Endometrial microvascular endothelial cells (primary cell): ENCODE data around the gene RRP8. TPM values are rescaled to one million over a fixed set of nuclear protein-coding genes. Genes with fewer than 3 reads are reported as not detected.

Source experiments
- in situ Hi-C: cut with HindIII; loops from 2 replicates; pipeline ENCODE4 v1.10.0; 2017; ENCODE audit warnings: low sequenced_read_pairs, low pct_unique_long_range_greater_than_20kb; ENCODE audit errors: inconsistent ontology term
- total RNA-seq: library from RNA; depleted of rRNA; stranded (reverse); fragments of >200 nt; gene quantifications from one replicate; pipeline ENCODE4 v1.2.3, GENCODE V29; 2015; ENCODE audit errors: inconsistent ontology term

RRP8 gene
- total RNA-seq, 1 donor from 2014 or later, result 35.8 TPM

GRCh38 chr11:6634534-6634933, 31.1 kb upstream of the RRP8 start:
- in situ Hi-C loops, result no loop called here

GRCh38 chr11:6633422-6634408, 30.3 kb upstream of the RRP8 start:
- in situ Hi-C loops, result no loop called here

- in situ Hi-C loops, result no loop called here
Observed at GRCh38 chr11:6632116-6633073, 29.0 kb upstream of the RRP8 start.

GRCh38 chr11:6631361-6631890, 28.0 kb upstream of the RRP8 start:
- in situ Hi-C loops, result no loop called here

GRCh38 chr11:6630632-6631291, 27.3 kb upstream of the RRP8 start:
- in situ Hi-C loops, result no loop called here

GRCh38 chr11:6629892-6630631, 26.6 kb upstream of the RRP8 start:
- in situ Hi-C loops, result no loop called here

GRCh38 chr11:6629573-6629891, 26.1 kb upstream of the RRP8 start:
- in situ Hi-C loops, result no loop called here

GRCh38 chr11:6628526-6628925, 25.1 kb upstream of the RRP8 start:
- in situ Hi-C loops, result no loop called here

- in situ Hi-C loops, result no loop called here
Observed at GRCh38 chr11:6627762-6628241, 24.4 kb upstream of the RRP8 start.

GRCh38 chr11:6626971-6627761, 23.8 kb upstream of the RRP8 start:
- in situ Hi-C loops, result no loop called here

GRCh38 chr11:6625832-6626420, 22.5 kb upstream of the RRP8 start:
- in situ Hi-C loops, result no loop called here

GRCh38 chr11:6625156-6625831, 21.9 kb upstream of the RRP8 start:
- in situ Hi-C loops, result no loop called here

GRCh38 chr11:6623391-6624363, 20.3 kb upstream of the RRP8 start:
- in situ Hi-C loops, result loop anchor here (25.0 kb wide), 1 partner anchor 211 kb away; the partner anchor contains the start of gene APBB1

- in situ Hi-C loops, result loop anchor here (25.0 kb wide), 1 partner anchor 210 kb away; the partner anchor contains the start of gene APBB1
Observed at GRCh38 chr11:6622261-6623171, 19.1 kb upstream of the RRP8 start.
